ENCODE measurements around the gene HAUS7. TPM values are rescaled to one million over a fixed set of nuclear protein-coding genes. Genes with fewer than 3 reads are reported as not detected.

HAUS7 gene
- total RNA-seq, 4 donors from 2014 or later, result 8.2 to 156 (median 16.0) TPM

DNA sequence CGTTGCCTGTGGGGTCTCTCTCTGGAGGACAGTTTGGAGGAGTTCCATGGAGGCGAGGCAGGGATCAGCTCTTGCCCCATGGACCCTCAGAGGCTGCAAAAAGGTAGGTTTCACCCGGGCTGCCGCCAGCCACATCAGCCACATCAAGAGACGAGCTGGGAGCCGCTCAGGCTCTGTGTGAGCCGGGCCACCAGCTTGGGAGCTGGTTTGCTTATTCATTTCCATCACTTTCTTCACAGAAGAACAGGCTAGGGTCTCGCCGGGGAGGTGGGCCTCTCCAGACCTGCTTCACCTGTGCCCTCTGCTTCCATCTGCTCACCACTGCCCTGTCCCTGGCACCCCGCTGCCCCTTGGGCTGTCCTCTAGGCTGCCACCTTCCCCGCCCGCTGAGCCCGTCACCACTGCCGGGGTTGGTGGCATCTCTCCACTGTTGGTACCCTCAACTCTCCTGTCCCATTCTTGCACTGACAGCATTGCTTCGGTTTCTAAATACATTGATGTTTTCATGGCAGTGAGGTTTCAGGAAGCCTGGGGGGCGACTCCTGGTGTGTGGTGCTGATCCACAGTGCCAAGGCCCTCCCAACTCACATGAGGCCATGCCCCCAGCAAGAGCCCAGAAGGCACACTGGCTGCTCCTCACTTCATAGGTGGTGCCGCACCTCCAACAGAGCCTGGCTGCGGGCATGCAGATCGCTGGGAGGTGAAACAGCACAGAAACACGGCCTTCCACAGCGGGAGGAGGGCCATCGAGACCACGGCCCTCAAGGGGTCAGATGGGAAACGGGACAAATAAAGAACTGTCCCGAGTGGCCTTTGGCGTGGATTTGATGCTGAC, 20.0 kb downstream of the HAUS7 start:
- H3K4me3 ChIP-seq, result no peak overlapping the region
- H3K27me3 ChIP-seq, result no peaks in the 10 kb centered on the region
- H3K27ac ChIP-seq, result no peak overlapping the region
- TF ChIP-seq, protein P1, sequence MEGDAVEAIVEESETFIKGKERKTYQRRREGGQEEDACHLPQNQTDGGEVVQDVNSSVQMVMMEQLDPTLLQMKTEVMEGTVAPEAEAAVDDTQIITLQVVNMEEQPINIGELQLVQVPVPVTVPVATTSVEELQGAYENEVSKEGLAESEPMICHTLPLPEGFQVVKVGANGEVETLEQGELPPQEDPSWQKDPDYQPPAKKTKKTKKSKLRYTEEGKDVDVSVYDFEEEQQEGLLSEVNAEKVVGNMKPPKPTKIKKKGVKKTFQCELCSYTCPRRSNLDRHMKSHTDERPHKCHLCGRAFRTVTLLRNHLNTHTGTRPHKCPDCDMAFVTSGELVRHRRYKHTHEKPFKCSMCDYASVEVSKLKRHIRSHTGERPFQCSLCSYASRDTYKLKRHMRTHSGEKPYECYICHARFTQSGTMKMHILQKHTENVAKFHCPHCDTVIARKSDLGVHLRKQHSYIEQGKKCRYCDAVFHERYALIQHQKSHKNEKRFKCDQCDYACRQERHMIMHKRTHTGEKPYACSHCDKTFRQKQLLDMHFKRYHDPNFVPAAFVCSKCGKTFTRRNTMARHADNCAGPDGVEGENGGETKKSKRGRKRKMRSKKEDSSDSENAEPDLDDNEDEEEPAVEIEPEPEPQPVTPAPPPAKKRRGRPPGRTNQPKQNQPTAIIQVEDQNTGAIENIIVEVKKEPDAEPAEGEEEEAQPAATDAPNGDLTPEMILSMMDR (IDR thresholded peaks at IDR 0.05), result no peak
- TF ChIP-seq POLR2A (IDR thresholded peaks at IDR 0.05), result no peak
- peaks cover 0 to 7% (median 0%) of the 10 kb centered on the region in 3 donors for H3K36me3 ChIP-seq
- H3K9me3 ChIP-seq, result no peaks in the 10 kb centered on the region
- no peaks in the 10 kb centered on the region for H3K4me1 ChIP-seq
- peak in 1 of 3 donors; percentile 35 for DNase-seq

- H3K9me3 ChIP-seq, result no peaks in the 10 kb centered on the region
- peak in 1 of 3 donors; percentile 38 for DNase-seq
- no peak overlapping the region for H3K27ac ChIP-seq
Observed at GRCh38 chrX:153449368-153450113, 20.8 kb downstream of the HAUS7 start.

DNA sequence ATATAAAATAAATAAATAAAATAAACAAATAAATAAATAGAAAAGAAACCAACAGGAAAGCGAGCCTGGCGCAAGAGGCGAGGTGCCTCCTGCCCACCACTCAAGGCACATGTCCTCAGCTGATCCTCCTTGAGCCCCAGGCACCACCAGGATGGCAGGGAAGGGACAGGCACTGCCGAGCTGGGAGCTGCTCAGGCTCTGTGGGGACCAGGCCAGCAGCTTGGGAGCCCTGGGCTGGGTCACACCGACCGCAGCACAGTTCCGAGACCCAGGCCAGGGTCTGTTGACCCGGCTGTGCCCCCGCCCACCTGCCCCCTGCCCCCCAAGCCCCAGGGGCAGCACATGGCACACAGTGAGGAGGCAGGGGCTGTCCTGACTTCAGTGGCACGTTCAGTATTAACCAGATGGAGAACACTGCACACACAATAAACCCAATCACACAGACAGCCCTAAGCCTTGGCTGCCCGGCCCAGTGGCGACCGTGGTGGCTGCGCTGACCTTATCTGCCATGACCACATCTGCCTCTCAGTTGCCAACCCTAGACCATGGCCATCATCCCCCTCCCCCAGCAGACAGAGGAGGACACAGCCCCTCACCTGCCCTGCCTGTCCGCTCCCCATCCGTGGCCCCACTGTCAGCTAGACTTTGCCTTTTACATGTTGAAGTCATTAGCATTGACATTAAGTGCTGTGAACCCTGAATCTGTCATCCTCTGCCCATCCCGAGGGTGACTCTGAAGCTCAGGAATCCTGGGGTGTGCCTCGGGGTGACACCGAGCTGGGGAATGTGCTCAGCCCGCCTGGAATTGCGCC, 21.6 kb downstream of the HAUS7 start:
- Histone ChIP-seq H3K27me3 (no peaks in the 10 kb centered on the region), H3K4me3 (no peak overlapping the region), H3K27ac (no peak overlapping the region), H3K36me3 (no peaks in the 10 kb centered on the region), H3K4me1 (no peaks in the 10 kb centered on the region), H3K9me3 (no peaks in the 10 kb centered on the region)
- DNase-seq, result peak in 1 of 3 donors; percentile 30
- TF ChIP-seq POLR2A (IDR thresholded peaks at IDR 0.05), result no peak
- TF ChIP-seq, protein P1 (IDR thresholded peaks at IDR 0.05), result no peak

More at GRCh38 chrX:153449368-153450113, 20.8 kb downstream of the HAUS7 start:
- Histone ChIP-seq H3K27me3 (no peaks in the 10 kb centered on the region), H3K4me1 (no peaks in the 10 kb centered on the region), H3K4me3 (no peak overlapping the region), H3K36me3 (no peaks in the 10 kb centered on the region)
- TF ChIP-seq, protein P1 (IDR thresholded peaks at IDR 0.05), result no peak
- TF ChIP-seq POLR2A (IDR thresholded peaks at IDR 0.05), result no peak

DNA sequence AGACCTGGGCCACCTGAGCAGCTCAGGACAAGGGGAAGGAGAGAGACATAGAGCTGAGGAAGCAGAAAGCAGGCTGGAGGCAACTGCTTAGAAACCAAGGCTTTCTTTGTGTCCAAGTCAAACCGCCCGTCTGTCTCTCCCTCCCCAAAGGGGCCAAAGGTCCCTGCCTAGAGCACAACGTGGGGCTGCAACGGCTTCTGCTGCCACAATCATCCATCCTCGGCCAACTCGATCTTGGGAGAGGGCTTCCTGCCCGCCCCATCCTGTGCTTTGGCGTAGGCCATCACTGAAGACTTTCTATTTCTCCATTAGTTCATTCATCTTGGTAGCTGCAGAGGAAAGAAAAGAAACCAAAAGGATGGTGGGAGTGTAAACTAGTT, 22.8 kb downstream of the HAUS7 start:
- Histone ChIP-seq H3K36me3 (no peaks in the 10 kb centered on the region), H3K9me3 (no peaks in the 10 kb centered on the region), H3K27ac (no peak overlapping the region), H3K4me1 (no peaks in the 10 kb centered on the region), H3K27me3 (no peaks in the 10 kb centered on the region), H3K4me3 (no peak overlapping the region)
- TF ChIP-seq, protein P1 (IDR thresholded peaks at IDR 0.05), result no peak
- no peak for TF ChIP-seq POLR2A (IDR thresholded peaks at IDR 0.05)
- DNase-seq, result peak in 1 of 3 donors; percentile 36

DNA sequence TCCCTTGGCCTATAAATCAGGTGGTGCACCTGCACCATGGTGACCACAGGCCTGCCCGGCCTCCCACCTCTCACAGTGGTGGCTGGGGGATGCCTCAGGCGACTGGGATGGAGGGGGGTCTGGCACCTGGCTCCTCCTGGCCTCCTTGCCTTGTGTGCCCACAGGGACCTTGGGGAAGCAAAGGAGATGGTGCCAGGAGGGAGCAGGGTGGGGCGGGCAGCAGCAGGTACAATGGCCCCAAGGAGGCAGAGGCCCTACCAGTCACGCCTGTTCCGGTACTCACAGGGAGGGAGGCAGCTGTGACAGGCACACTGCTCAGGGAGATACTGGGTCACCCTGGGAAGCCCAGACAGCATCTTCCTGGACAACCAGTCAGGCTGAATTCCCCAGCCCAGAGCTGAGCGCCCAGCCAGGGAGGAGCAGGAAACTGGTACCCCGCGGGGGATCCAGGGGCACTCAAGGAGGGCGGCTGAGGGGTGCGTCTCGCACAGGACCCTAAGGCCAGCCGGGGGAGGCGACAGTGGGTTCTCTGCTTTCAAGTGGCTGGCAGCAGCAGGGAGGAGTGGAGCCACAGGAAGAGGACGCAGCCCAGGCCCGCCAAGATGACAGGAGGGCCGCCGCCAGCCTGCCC, 23.3 kb downstream of the HAUS7 start:
- H3K36me3 ChIP-seq, result no peaks in the 10 kb centered on the region
- TF ChIP-seq, protein P1 (IDR thresholded peaks at IDR 0.05), result no peak
- no peak for TF ChIP-seq POLR2A (IDR thresholded peaks at IDR 0.05)
- peak in 1 of 3 donors; percentile 42 for DNase-seq
- no peak overlapping the region for H3K27ac ChIP-seq
- H3K4me3 ChIP-seq, result no peak overlapping the region
- no peaks in the 10 kb centered on the region for H3K4me1 ChIP-seq
- H3K9me3 ChIP-seq, result no peaks in the 10 kb centered on the region
- H3K27me3 ChIP-seq, result no peaks in the 10 kb centered on the region

Data from Peyer's patch (tissue), 4 donors.